ENCODE data around the gene USP43.

The USP43 gene

DNA sequence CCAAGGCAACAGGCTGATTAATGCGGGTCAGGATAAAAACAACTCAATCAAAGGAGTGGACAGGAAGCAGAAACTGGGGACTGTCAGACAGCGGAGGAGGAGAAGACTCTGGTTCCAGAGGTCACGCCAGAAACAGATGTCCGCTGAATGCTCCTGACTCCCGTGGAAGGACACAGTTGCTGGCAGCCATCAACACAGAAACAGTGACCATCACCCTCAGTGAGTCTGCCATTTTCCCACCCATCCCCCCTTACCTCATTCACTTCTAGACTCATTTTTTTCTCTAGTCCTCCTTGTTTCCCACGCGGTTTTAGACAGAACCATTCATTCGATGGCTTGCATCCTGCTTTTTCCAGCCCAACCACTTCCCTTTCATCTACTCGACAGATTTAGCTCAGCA is 105.2 kb downstream of the USP43 start:
- no peak for DNase-seq (ENCODE audit: low read depth)
- TF ChIP-seq, protein P1, sequence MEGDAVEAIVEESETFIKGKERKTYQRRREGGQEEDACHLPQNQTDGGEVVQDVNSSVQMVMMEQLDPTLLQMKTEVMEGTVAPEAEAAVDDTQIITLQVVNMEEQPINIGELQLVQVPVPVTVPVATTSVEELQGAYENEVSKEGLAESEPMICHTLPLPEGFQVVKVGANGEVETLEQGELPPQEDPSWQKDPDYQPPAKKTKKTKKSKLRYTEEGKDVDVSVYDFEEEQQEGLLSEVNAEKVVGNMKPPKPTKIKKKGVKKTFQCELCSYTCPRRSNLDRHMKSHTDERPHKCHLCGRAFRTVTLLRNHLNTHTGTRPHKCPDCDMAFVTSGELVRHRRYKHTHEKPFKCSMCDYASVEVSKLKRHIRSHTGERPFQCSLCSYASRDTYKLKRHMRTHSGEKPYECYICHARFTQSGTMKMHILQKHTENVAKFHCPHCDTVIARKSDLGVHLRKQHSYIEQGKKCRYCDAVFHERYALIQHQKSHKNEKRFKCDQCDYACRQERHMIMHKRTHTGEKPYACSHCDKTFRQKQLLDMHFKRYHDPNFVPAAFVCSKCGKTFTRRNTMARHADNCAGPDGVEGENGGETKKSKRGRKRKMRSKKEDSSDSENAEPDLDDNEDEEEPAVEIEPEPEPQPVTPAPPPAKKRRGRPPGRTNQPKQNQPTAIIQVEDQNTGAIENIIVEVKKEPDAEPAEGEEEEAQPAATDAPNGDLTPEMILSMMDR (conservative IDR thresholded peaks at IDR 0.05; ENCODE audit: control insufficient read depth, insufficient read depth, low read depth, low read length): no peak

DNA sequence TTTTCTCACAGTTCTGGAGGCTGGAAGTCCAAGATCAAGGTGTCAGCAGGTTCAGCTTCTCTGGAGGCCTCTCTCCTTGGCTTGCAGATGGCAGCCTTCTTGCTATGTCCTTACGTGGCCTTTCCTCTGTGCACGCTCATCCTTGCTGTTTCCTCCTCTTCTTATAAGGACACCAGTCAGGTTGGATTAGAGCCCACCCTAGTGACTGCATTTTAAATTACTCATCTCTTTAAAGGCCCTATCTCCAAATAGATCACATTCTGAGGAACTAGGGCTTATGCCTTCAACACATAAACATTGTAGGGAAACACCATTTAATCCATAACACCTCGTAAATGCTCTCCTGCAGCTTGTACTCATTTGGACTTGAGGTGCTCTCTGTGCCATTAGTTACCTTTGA is 109.8 kb downstream of the USP43 start:
- peak; percentile 16 for DNase-seq (ENCODE audit: low read depth)

More for the DNA sequence above, 105.2 kb downstream of the USP43 start:
- H3K4me3 ChIP-seq (ENCODE audit: control insufficient read depth, low read depth, low read length): no peak overlapping the region

DNA sequence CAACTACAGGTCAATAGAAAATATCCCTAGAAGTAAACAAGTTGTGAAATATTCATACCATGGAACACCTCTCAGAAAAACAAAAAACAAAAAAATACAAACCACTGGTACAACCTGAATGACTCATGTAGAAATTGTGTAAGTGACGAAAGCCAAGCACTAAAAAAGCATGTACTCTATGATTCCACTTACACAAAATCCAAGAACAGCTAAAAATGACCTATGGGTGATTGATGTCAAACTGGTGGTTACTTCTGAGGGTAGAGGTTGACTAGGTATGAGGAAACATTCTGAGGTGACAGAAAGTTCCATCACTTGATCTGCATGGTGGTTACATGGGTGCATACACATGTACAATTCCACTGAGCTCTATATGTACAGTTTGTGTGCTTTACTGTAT is 114.9 kb downstream of the USP43 start:
- no peak for DNase-seq (ENCODE audit: low read depth)
- no peak overlapping the region for H3K4me3 ChIP-seq (ENCODE audit: control insufficient read depth, low read depth, low read length)
- TF ChIP-seq, protein P1 (conservative IDR thresholded peaks at IDR 0.05; ENCODE audit: control insufficient read depth, insufficient read depth, low read depth, low read length): no peak

More for the DNA sequence above, 109.8 kb downstream of the USP43 start:
- TF ChIP-seq, protein P1 (conservative IDR thresholded peaks at IDR 0.05; ENCODE audit: control insufficient read depth, insufficient read depth, low read depth, low read length): no peak
- no peak overlapping the region for H3K4me3 ChIP-seq (ENCODE audit: control insufficient read depth, low read depth, low read length)

DNA sequence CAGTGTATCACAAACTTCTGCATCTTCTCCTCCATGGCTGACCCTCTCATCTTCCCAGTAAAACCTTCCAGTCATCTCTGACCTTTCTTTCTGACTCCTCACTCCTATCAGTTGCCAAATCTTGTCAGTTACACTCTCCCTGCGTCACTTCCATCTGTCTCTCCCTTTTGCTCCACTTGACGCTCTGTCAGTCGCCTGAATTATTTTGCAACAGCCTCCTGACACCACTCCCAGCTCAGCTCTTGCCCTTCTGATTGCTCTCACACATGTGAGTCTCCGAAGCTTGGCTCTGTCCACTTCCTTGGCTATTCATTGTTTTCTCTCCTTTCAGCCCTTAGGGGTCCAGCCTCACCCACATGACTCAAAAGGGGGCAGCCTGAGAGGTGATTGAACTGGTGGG is 118.3 kb downstream of the USP43 start:
- no peak overlapping the region for H3K4me3 ChIP-seq (ENCODE audit: control insufficient read depth, low read depth, low read length)
- TF ChIP-seq, protein P1 (conservative IDR thresholded peaks at IDR 0.05; ENCODE audit: control insufficient read depth, insufficient read depth, low read depth, low read length): no peak
- no peak for DNase-seq (ENCODE audit: low read depth)

DNA sequence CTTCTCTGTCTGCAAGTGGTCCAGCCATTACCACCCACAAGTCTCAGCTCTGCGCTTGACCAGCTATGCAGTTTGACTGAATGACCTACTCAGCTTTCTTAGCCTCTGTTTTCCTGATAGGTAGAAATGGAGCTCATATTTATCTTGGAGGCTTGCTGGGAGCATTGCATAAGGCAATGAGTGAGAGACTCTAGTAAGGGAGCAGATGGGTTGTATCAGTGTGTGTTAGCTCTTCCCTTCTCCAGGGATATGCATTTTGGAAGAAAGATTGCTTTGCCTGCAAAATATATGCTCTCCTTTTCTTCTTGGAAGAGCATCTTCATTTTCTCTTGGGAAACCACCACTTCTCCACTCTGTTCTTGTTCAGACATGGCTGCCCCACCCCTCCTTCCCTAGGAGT is 120.0 kb downstream of the USP43 start:
- TF ChIP-seq, protein P1 (conservative IDR thresholded peaks at IDR 0.05; ENCODE audit: control insufficient read depth, insufficient read depth, low read depth, low read length): no peak
- no peak overlapping the region for H3K4me3 ChIP-seq (ENCODE audit: control insufficient read depth, low read depth, low read length)
- DNase-seq (ENCODE audit: low read depth): no peak

DNA sequence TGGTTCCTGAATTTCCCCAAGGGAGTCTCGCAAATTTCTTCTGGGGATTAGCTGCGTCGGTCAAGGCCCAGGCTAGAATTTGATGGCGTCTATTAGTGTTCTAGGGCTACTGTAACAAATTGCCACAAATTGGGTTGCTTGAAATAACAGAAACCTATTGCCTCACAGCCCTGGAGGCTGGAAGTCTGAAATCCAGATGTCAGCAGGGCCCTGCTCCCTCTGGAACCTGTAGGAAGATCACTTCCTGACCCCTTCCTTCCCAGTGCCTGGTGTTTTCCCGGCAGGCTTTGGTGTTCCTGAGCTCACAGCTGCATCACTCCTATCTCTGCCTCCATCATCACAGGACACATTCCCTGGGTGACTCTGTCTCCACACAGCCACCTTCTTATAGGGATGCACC is 121.7 kb downstream of the USP43 start:
- peak; percentile 16 for DNase-seq (ENCODE audit: low read depth)
- TF ChIP-seq, protein P1 (conservative IDR thresholded peaks at IDR 0.05; ENCODE audit: control insufficient read depth, insufficient read depth, low read depth, low read length): no peak
- H3K4me3 ChIP-seq (ENCODE audit: control insufficient read depth, low read depth, low read length): no peak overlapping the region

DNA sequence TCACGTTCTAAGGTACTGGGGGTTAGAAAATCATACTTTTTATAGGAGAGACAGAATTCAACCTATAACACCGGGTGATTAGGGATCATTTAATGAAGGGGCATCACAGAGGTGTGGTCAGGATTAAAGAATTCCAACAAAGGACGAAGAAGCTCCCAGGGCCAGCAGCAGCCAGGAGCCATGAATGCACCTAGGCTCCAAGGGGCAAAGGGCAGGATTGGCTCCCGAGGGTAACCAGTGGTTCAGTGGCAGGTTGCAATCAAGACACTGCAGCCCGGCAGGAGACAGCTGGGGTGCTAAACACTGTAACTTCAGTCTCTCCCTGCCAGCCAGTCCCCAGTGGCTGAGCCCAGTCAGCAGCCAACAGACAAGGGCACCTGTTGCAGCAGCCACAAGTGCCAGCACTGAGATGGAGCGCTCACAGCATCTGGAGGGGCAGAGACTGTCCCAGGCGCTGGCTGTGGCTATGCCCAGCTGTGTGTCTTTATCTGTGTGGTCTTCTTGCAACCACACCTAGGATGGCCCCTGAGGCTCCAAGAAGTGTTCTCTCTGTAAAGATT is 122.2 kb downstream of the USP43 start:
- no peak overlapping the region for H3K4me3 ChIP-seq (ENCODE audit: control insufficient read depth, low read depth, low read length)
- no peak for DNase-seq (ENCODE audit: low read depth)
- TF ChIP-seq, protein P1 (conservative IDR thresholded peaks at IDR 0.05; ENCODE audit: control insufficient read depth, insufficient read depth, low read depth, low read length): no peak

Measured in fibroblast of mammary gland (primary cell).